SKM-1 (cell line): Measurements from ENCODE around the gene UBE2V1.
"Not testable (repeated sequence)": the region's sequence is repeated elsewhere in the genome, so short reads cannot be mapped to it uniquely, and the experiment has no call there.

Experiments
- DNase-seq: peaks from one replicate; lab custom pipeline; 2025; ENCODE audit not compliant: unreplicated experiment; lab: John Stamatoyannopoulos, UW

UBE2V1 gene

GRCh38 chr20:50066161-50066834 lies 46.7 kb downstream of the UBE2V1 start:
- no peak for DNase-seq

- DNase-seq = no peak
Observed at GRCh38 chr20:50065325-50065615, 47.7 kb downstream of the UBE2V1 start.

- DNase-seq = not testable (repeated sequence)
Observed at GRCh38 chr20:50063763-50064162, 49.2 kb downstream of the UBE2V1 start.

- DNase-seq = no peak
Observed at GRCh38 chr20:50062006-50062838, 50.7 kb downstream of the UBE2V1 start.

GRCh38 chr20:50061151-50062005 lies 51.6 kb downstream of the UBE2V1 start:
- no peak for DNase-seq

GRCh38 chr20:50058662-50059402 lies 54.1 kb downstream of the UBE2V1 start:
- DNase-seq = no peak

- no peak for DNase-seq
Observed at GRCh38 chr20:50057714-50058053, 55.3 kb downstream of the UBE2V1 start.

- DNase-seq = no peak
Observed at GRCh38 chr20:50056951-50057713, 55.8 kb downstream of the UBE2V1 start.

GRCh38 chr20:50056408-50056926 lies 56.5 kb downstream of the UBE2V1 start:
- DNase-seq = no peak

GRCh38 chr20:50055524-50056083 lies 57.3 kb downstream of the UBE2V1 start:
- no peak for DNase-seq

- no peak for DNase-seq
Observed at GRCh38 chr20:50054626-50055511, 58.1 kb downstream of the UBE2V1 start.

GRCh38 chr20:50054231-50054547 lies 58.8 kb downstream of the UBE2V1 start:
- DNase-seq = no peak

- no peak for DNase-seq
Observed at GRCh38 chr20:50053362-50054230, 59.4 kb downstream of the UBE2V1 start.

GRCh38 chr20:50052550-50053361 lies 60.2 kb downstream of the UBE2V1 start:
- DNase-seq = no peak

- DNase-seq = no peak
Observed at GRCh38 chr20:50050660-50051308, 62.2 kb downstream of the UBE2V1 start.

GRCh38 chr20:50050214-50050613 lies 62.7 kb downstream of the UBE2V1 start:
- DNase-seq = no peak
